ENCODE measurements around the gene MINAR1.
"Not testable (repeated sequence)": the region's sequence is repeated elsewhere in the genome, so short reads cannot be mapped to it uniquely, and the experiment has no call there.

The MINAR1 gene, protein sequence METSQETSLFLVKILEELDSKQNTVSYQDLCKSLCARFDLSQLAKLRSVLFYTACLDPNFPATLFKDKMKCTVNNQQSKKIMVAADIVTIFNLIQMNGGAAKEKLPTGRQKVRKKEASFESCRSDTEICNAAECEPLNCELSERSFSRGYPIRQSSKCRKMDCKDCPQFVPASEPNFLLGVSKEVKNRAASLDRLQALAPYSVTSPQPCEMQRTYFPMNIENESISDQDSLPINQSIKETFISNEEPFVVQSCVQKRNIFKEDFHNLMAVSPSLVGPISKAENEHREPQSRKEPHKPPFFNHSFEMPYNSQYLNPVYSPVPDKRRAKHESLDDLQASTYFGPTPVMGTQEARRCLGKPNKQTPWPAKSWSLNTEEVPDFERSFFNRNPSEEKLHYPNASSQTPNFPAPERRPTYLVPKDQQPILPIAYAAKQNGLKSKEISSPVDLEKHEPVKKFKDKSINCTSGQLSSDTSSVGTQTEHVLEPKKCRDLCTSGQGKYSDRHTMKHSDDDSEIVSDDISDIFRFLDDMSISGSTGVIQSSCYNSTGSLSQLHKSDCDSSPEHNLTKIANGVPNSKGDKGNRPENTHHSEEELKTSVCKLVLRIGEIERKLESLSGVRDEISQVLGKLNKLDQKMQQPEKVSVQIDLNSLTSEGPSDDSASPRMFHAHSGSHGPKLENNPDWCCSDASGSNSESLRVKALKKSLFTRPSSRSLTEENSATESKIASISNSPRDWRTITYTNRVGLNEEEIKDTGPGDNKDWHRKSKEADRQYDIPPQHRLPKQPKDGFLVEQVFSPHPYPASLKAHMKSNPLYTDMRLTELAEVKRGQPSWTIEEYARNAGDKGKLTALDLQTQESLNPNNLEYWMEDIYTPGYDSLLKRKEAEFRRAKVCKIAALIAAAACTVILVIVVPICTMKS

GRCh38 chr15:79431636-79432344 is at the start of gene MINAR1:
Gene MINAR1, plus strand, starts transcription at chr15:79432336. Its CDS starts 23,812 bp downstream, at chr15:79456148.
- no peak for FAIRE-seq

- no peak for FAIRE-seq
Measured at GRCh38 chr15:79394231-79394630, 37.9 kb upstream of the MINAR1 start.

DNA sequence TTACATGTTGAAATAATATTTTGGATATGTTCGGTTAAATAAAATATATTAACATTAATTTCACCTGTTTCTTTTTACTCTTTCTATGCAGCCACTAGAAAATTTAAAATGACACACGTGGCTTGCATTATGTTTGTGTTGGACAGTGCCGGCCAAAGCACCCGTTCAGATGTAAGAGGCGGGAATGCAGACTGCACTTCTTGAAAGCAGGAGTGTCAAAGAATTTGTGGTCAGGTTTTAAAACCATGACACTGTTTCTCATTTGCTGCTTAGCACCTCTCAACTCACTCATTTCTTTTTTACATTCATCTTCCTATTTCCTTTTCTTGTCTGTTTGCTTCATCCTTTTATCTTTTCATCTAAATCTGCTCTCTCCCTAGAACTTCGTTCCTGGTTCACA is 35.3 kb upstream of the MINAR1 start:
- no peak for FAIRE-seq

GRCh38 chr15:79397269-79397910 is 34.7 kb upstream of the MINAR1 start:
- no peak for FAIRE-seq

GRCh38 chr15:79399606-79400005 is 32.5 kb upstream of the MINAR1 start:
- no peak for FAIRE-seq

DNA sequence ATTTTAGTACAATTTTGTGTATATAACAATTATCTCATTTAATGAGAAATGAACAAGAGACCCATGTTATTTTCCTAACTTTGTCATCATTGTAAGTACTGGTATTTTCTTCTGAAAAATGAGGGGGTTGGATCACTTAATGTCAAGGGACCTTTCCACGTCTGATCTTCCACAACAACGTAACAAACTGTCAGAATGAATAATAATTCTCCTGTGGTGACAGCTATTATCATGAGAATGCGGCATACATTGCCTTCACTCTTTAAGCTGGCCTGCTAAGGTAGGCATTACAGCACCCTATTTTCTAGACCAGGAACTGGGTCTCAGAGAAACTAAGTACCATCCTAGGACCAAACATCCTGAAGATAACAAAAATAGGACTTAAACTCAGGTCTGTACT is 31.5 kb upstream of the MINAR1 start:
- FAIRE-seq = no peak

DNA sequence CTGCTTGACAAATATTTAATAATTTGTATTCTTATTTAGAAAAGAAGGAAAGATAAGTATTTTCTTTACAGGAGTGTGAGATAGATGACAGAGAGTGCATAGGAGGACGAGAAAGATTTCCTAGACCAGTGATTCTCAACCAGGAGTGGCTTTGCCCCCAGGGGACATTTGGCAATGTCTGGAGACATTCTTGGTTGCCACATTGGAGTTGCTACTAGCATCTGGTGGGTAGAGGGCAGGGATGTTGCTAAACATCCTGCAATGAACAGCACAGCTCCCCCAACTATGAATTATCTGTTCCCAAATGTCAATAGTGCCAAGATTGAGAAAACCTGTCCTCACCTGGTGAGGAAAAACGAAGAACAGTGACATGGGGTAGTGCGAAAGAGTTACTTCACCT is 30.8 kb upstream of the MINAR1 start:
- no peak for FAIRE-seq

DNA sequence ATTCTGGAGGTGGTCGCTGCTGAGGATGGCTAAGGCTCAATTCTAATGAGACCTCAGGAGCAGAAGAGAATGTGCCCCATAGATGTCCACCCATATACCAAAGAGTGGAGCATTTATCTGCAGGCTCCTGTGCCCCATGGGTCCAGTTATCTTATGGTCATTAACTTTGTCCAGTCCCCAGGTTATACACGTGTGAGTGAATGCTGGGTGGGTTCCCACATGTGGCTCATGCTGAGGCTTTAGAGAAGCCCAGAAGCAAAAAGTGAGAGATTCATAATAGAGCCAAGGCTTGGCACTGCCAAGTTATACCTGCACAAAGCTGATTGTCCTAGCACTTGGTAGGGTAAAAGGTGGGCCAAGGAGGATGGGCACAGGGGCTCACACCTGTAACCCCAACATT is 30.0 kb upstream of the MINAR1 start:
- FAIRE-seq = no peak

- FAIRE-seq = no peak
Measured at GRCh38 chr15:79403501-79403900, 28.6 kb upstream of the MINAR1 start.

DNA sequence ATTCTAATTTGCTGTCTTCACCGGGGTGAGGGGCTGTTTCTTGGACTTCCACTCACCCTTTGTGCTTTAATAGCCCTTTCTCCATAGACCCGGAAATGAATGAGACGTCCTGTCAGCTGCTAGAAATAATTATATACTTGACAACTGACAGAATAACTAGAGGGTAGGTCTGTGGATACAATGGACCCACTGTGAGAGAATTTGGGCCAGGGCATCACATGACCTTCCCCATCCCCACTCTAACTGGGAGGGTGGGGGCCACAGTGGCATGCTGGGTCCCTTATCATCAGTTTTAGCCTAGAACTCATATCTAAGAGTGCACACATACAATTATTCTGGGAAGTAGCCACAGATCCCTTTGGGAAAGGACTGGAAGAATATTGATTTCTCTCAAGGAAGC is 25.9 kb upstream of the MINAR1 start:
- FAIRE-seq = no peak

- no peak for FAIRE-seq
Measured at GRCh38 chr15:79408041-79408440, 24.1 kb upstream of the MINAR1 start.

GRCh38 chr15:79410237-79410636 is 21.9 kb upstream of the MINAR1 start:
- FAIRE-seq = no peak

GRCh38 chr15:79412010-79412409 is 20.1 kb upstream of the MINAR1 start:
- no peak for FAIRE-seq

- no peak for FAIRE-seq
Measured at GRCh38 chr15:79412429-79412828, 19.7 kb upstream of the MINAR1 start.

GRCh38 chr15:79416876-79417275 is 15.3 kb upstream of the MINAR1 start:
- no peak for FAIRE-seq

DNA sequence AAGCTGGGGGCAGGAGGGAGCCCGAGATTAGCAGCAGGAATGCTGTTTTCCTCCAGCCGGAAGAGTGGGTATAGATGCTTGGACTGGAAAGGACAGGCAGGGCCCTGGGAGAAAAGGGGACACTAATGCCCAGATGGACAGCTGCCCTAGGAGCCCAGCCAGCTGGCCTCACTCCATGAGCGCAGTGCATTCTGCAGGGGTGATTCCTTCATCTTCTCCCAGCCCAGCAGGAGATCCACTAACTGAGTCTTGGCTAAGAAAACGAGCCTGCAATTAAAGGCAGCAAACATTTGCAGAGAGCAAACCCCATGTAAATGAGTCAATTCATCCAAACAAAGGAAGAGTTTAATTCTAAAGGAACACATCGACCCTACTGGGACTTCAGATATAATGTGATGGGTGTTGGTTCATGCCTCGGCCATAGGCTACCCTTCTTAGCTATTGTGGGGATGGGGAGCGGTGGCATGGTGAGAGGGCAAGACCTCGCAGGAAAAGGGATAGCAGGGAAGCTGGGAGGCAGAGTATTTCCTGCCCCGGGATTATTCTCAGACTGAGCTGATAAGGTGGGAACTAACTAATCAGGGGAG is 13.3 kb upstream of the MINAR1 start:
- FAIRE-seq = no peak

DNA sequence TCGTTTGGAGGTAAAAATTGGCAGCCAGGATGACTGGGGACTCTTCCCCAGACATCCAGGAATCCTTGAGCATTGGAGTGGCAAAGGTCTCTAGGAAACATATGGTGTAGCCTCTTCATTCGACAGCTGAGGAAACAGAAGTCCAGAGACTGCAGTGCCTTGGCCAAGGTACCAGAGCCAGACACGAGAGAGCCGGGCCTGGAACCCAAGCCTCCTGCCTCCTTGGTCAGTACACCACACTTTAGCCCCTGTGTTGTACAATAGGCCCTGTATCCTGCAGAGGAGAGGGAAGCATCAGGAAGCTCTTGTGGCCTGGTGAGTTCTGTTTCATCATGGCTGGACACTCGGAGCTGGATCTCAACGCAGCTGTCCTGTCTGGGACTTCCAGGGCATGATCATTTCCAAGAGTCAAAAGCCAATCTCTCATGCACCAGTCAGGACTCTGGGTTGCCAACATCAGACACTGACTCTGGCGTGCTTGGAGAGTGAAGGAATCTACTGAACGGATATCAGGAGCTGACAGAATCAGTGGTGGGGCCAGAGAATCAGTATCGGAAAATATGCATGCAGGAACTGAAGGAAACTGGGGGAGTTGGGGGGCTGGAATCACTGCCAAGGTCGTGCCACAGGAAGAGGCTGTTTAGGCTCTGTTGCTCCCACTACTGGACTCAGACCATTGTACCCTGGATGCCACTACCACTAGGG is 6.4 kb upstream of the MINAR1 start:
- no peak for FAIRE-seq

DNA sequence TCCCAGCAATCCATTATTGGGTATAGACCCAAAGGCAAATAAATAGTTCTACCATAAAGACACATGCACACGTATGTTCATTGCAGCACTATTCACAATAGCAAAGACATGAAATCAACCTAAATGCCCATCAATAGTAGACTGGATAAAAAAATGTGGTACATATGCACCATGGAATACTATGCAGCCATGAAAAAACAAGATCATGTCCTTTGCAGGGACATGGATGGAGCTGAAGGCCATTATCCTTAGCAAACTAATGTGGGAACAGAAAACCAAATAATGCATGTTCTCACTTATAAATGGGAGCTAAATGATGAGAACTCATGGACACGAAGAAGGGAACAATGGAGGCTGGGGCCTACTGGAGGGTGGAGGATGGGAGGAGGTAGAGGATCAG is 5.2 kb upstream of the MINAR1 start:
- not testable (repeated sequence) for FAIRE-seq

DNA sequence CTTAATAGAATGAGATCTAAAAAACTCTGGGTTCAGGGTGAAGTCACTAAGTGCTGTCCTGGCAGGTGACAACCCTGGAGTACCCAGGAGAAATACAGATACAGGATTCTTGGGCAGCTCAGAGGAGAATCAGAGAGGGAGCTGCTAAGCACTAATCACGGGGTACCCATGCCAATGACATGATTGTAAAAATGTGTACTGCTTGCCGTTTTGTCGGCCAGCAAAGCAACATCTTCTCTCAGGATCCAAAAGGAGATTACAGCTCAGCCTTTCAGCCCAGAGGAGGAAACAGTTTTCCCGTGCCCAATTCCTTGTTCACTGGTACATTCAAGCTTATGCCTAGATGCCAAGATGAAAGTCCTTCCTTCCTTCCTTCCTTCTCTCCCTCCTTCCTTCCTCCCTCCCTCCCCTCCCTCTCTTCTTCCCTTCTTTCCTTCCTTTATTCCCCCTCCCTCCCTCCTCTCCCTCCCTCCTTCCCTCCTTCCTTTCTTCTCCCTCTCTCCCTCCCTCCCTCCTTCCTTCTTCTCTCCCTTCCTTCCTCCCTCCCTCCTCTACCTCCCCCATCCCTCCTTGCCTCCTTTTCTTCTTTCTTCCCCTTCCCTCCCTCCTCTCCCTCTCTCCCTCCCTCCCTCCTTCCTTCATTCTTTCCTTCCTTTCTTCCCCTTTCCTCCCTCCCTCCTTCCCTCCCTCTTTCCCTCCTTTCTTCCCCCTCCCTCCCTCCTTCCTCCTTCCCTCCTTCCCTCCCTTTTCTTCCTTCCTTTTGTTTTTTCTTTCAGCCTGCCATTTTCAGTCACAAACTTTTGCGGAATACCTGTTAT is 4.1 kb upstream of the MINAR1 start:
- FAIRE-seq = no peak

DNA sequence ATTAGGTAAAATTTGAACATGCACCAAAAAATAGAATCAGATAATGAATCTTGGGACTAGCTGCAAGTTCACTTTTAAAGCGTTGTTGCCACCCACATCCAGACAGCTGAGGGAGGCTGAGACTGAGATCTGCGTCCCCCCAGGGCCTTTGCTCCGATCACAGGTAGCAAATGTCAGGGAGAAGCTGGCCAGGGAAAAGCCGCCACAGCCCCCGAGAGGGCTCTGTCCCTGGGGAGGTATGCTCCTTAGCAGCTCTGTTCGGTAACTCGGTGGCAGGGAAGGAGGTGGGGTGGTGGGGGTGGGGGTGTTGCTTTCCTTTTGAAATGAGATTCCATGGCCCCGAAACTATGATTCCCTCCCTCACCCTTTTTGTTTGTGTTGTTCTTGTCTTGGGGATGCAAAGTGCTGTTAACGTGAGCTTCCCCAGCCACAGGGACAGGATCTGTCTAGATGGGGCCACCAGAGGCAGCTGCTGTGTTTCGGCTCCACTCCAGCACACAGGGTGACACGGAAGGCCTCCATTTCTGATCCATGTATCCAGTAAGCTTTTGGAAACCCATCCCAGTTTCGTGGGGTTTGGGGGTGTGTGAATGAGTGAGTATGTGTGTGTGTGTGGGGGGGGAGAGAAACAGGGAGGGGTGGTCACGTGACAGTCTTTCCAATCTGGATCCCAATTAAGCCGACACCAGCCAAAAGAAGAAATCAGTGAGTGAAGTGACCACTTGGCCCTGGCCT is 1.1 kb upstream of the MINAR1 start:
- no peak for FAIRE-seq
